SU-DHL-6 (cell line): Measurements from ENCODE around the gene ZNF587.

Source experiments
- EZH2phosphoT487 ChIP-seq: fragments of 200-600 bp; sonication (generic), shearing (Covaris generic); conservative IDR thresholded peaks from 2 replicates; pipeline ENCODE4 v1.6.1; 2018; ENCODE audit warnings: mild to moderate bottlenecking, antibody characterized with exemption, low read length, moderate library complexity, mixed read lengths
- TF ChIP-seq, protein P1 (sequence below): fragments of 200-600 bp; sonication (generic); IDR thresholded peaks from one replicate; pipeline ENCODE4 v1.5.1; 2017; ENCODE audit warnings: antibody characterized with exemption, mild to moderate bottlenecking, low read length, moderate library complexity; ENCODE audit not compliant: insufficient read depth, poor library complexity, severe bottlenecking

- TF ChIP-seq, protein P1, sequence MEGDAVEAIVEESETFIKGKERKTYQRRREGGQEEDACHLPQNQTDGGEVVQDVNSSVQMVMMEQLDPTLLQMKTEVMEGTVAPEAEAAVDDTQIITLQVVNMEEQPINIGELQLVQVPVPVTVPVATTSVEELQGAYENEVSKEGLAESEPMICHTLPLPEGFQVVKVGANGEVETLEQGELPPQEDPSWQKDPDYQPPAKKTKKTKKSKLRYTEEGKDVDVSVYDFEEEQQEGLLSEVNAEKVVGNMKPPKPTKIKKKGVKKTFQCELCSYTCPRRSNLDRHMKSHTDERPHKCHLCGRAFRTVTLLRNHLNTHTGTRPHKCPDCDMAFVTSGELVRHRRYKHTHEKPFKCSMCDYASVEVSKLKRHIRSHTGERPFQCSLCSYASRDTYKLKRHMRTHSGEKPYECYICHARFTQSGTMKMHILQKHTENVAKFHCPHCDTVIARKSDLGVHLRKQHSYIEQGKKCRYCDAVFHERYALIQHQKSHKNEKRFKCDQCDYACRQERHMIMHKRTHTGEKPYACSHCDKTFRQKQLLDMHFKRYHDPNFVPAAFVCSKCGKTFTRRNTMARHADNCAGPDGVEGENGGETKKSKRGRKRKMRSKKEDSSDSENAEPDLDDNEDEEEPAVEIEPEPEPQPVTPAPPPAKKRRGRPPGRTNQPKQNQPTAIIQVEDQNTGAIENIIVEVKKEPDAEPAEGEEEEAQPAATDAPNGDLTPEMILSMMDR: no peak
- no peak for TF ChIP-seq EZH2phosphoT487
Measured at GRCh38 chr19:57870225-57870624, 20.6 kb downstream of the ZNF587 start.
